ENCODE measurements around the gene GPC1.

- no peak for TF ChIP-seq CTCF (IDR thresholded peaks at IDR 0.05)
- no peak for TF ChIP-seq POLR2A (IDR thresholded peaks at IDR 0.05)
- no peak for TF ChIP-seq EP300 (IDR thresholded peaks at IDR 0.05)
Observed at GRCh38 chr2:240429872-240430491, 5.5 kb upstream of the GPC1 start.

Data from tibial nerve (tissue), 4 donors.